Measurements from ENCODE around the gene CCDC149.

DNA sequence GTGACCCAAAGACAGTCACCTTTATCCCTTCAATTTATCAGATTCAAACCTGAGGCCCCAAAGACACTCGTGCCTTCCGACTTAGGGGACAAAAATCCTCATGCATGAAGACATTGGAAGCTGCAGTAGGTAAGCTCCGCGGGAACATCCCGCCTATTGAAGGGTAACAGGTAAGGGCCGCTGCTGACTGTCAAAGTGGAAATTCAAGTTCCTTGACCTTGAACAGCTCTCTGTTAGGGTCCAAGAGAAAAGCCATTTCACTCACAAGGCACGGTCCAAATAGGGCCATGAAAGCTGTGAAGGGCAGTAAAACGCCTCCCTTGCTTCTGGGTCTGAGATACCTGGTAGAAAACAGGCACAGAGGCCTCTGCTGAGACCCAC is 34.2 kb downstream of the CCDC149 start:
- TF ChIP-seq, protein P1, sequence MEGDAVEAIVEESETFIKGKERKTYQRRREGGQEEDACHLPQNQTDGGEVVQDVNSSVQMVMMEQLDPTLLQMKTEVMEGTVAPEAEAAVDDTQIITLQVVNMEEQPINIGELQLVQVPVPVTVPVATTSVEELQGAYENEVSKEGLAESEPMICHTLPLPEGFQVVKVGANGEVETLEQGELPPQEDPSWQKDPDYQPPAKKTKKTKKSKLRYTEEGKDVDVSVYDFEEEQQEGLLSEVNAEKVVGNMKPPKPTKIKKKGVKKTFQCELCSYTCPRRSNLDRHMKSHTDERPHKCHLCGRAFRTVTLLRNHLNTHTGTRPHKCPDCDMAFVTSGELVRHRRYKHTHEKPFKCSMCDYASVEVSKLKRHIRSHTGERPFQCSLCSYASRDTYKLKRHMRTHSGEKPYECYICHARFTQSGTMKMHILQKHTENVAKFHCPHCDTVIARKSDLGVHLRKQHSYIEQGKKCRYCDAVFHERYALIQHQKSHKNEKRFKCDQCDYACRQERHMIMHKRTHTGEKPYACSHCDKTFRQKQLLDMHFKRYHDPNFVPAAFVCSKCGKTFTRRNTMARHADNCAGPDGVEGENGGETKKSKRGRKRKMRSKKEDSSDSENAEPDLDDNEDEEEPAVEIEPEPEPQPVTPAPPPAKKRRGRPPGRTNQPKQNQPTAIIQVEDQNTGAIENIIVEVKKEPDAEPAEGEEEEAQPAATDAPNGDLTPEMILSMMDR (IDR thresholded peaks at IDR 0.05; ENCODE audit: insufficient read depth, low read length, poor library complexity, severe bottlenecking), result no peak
- TF ChIP-seq EZH2phosphoT487 (conservative IDR thresholded peaks at IDR 0.05; ENCODE audit: low read length), result no peak

All from SU-DHL-6 (cell line).